DLD1 (cell line): ENCODE data around the gene VPS29.
"Not testable (repeated sequence)": the region's sequence is repeated elsewhere in the genome, so short reads cannot be mapped to it uniquely, and the experiment has no call there.

Experiments used
- in situ Hi-C: cut with HindIII; loops from 2 replicates; pipeline ENCODE4 v1.10.0; 2017; ENCODE audit warnings: low sequenced_read_pairs

The VPS29 gene

GRCh38 chr12:110501752-110502738 is at the start of gene VPS29, which contains the start of gene RAD9B:
TSS of gene VPS29 (minus strand) at chr12:110502111. CDS start at chr12:110502051, 60 bp downstream.
TSS of gene RAD9B (plus strand) at chr12:110502331. CDS start at chr12:110502338, 7 bp downstream.
- in situ Hi-C loops: loop anchor here (5.0 kb wide), 1 partner anchor 35 kb away; the partner anchor contains the start of genes FAM216A and GPN3

- in situ Hi-C loops: no loop called here
Observed at GRCh38 chr12:110550981-110551380, 49.1 kb upstream of the VPS29 start.

- in situ Hi-C loops: no loop called here
Observed at GRCh38 chr12:110549716-110550115, 47.8 kb upstream of the VPS29 start.

- in situ Hi-C loops: no loop called here
Observed at GRCh38 chr12:110548678-110549077, 46.8 kb upstream of the VPS29 start.

GRCh38 chr12:110547090-110547489 is 45.2 kb upstream of the VPS29 start:
- in situ Hi-C loops: no loop called here

GRCh38 chr12:110546339-110546738 is 44.4 kb upstream of the VPS29 start:
- in situ Hi-C loops: no loop called here

GRCh38 chr12:110545812-110546211 is 43.9 kb upstream of the VPS29 start:
- in situ Hi-C loops: no loop called here

- in situ Hi-C loops: not testable (repeated sequence)
Observed at GRCh38 chr12:110545259-110545658, 43.3 kb upstream of the VPS29 start.

- in situ Hi-C loops: no loop called here
Observed at GRCh38 chr12:110543965-110544364, 42.1 kb upstream of the VPS29 start.

- in situ Hi-C loops: no loop called here
Observed at GRCh38 chr12:110543252-110543959, 41.5 kb upstream of the VPS29 start.

- in situ Hi-C loops: no loop called here
Observed at GRCh38 chr12:110540048-110540447, 38.1 kb upstream of the VPS29 start.

GRCh38 chr12:110538869-110539622 is 37.1 kb upstream of the VPS29 start:
- in situ Hi-C loops: no loop called here

- in situ Hi-C loops: no loop called here
Observed at GRCh38 chr12:110537605-110538409, 35.9 kb upstream of the VPS29 start.

GRCh38 chr12:110536834-110537604 is 35.1 kb upstream of the VPS29 start:
- in situ Hi-C loops: no loop called here

- in situ Hi-C loops: no loop called here
Observed at GRCh38 chr12:110534811-110535210, 32.9 kb upstream of the VPS29 start.

GRCh38 chr12:110533607-110534006 is 31.7 kb upstream of the VPS29 start:
- in situ Hi-C loops: no loop called here

GRCh38 chr12:110532644-110533043 is 30.7 kb upstream of the VPS29 start:
- in situ Hi-C loops: no loop called here

GRCh38 chr12:110531741-110532333 is 29.9 kb upstream of the VPS29 start:
- in situ Hi-C loops: no loop called here

GRCh38 chr12:110530511-110530910 is 28.6 kb upstream of the VPS29 start:
- in situ Hi-C loops: no loop called here
